ENCODE results near the gene RAB4A.

DNA sequence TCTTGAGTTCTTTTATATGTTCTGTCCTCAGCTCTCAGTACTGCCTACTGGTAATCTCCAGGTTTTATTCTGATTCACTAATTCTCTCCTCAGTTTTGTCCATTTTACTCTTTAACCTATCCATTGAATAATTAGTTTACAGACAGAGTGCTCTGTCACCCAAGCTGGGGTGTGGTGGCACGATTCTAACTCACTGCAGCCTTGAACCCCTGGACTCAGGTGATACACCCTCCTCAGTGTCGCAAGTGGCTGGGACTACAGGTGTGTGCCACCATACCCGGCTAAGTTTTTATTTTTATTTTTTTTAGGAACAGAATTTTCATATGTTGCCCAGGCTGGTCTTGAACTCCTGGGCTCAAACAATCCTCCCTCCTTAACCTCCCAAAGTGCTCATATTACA lies 14.0 kb downstream of the RAB4A start:
- TF ChIP-seq, protein P1, sequence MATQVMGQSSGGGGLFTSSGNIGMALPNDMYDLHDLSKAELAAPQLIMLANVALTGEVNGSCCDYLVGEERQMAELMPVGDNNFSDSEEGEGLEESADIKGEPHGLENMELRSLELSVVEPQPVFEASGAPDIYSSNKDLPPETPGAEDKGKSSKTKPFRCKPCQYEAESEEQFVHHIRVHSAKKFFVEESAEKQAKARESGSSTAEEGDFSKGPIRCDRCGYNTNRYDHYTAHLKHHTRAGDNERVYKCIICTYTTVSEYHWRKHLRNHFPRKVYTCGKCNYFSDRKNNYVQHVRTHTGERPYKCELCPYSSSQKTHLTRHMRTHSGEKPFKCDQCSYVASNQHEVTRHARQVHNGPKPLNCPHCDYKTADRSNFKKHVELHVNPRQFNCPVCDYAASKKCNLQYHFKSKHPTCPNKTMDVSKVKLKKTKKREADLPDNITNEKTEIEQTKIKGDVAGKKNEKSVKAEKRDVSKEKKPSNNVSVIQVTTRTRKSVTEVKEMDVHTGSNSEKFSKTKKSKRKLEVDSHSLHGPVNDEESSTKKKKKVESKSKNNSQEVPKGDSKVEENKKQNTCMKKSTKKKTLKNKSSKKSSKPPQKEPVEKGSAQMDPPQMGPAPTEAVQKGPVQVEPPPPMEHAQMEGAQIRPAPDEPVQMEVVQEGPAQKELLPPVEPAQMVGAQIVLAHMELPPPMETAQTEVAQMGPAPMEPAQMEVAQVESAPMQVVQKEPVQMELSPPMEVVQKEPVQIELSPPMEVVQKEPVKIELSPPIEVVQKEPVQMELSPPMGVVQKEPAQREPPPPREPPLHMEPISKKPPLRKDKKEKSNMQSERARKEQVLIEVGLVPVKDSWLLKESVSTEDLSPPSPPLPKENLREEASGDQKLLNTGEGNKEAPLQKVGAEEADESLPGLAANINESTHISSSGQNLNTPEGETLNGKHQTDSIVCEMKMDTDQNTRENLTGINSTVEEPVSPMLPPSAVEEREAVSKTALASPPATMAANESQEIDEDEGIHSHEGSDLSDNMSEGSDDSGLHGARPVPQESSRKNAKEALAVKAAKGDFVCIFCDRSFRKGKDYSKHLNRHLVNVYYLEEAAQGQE (IDR thresholded peaks at IDR 0.05; ENCODE audit: borderline replicate concordance), result no peak
- TF ChIP-seq, protein P2, sequence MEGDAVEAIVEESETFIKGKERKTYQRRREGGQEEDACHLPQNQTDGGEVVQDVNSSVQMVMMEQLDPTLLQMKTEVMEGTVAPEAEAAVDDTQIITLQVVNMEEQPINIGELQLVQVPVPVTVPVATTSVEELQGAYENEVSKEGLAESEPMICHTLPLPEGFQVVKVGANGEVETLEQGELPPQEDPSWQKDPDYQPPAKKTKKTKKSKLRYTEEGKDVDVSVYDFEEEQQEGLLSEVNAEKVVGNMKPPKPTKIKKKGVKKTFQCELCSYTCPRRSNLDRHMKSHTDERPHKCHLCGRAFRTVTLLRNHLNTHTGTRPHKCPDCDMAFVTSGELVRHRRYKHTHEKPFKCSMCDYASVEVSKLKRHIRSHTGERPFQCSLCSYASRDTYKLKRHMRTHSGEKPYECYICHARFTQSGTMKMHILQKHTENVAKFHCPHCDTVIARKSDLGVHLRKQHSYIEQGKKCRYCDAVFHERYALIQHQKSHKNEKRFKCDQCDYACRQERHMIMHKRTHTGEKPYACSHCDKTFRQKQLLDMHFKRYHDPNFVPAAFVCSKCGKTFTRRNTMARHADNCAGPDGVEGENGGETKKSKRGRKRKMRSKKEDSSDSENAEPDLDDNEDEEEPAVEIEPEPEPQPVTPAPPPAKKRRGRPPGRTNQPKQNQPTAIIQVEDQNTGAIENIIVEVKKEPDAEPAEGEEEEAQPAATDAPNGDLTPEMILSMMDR (IDR thresholded peaks at IDR 0.05; ENCODE audit: poor library complexity, severe bottlenecking), result no peak
- TF ChIP-seq EP300 (conservative IDR thresholded peaks at IDR 0.05; ENCODE audit: poor library complexity, severe bottlenecking), result no peak
- no peak for TF ChIP-seq POLR2AphosphoS5 (IDR thresholded peaks at IDR 0.05)

Measured in neural cell (in vitro differentiated cells).